Caco-2 (cell line): Measurements from ENCODE around the gene TFAP2A. TPM values are rescaled to one million over a fixed set of nuclear protein-coding genes. Genes with fewer than 3 reads are reported as not detected.

Experiments
- BruUV-seq: library from RNA; stranded (reverse); fragments of 400-500 nt; replicated peaks from 2 replicates; lab custom pipeline; 2021; lab: Mats Ljungman, UMichigan
- CTCF ChIA-PET: fragments of 300-600 bp; sonication (Branson Sonifier 250); formaldehyde crosslinking; loops from one replicate; lab custom pipeline; 2022; ENCODE audit warnings: antibody characterized with exemption; lab: Charles Lee
- POLR2A ChIA-PET: fragments of 300-600 bp; sonication (Branson Sonifier 250); formaldehyde crosslinking; loops from one replicate; lab custom pipeline; 2022; ENCODE audit warnings: antibody characterized with exemption; lab: Charles Lee
- DNase-seq, 2 experiments: peaks; one replicate each; pipeline versions ENCODE4 v3.0.0 to v3.0.0-alpha.2; 2020 to 2022
- H3K27me3 ChIP-seq: replicated peaks from 2 replicates; pipeline ENCODE4 v1.6.0; 2011; ENCODE audit warnings: low read length; ENCODE audit not compliant: control insufficient read depth, insufficient read depth
- H3K36me3 ChIP-seq: 2 replicates; pipeline ENCODE4 v1.5.1; 2011; ENCODE audit warnings: low read length; ENCODE audit not compliant: control insufficient read depth, insufficient read depth
- H3K4me1 ChIP-seq: fragments of 250-450 bp; sonication (Bioruptor Pico); 2 replicates; pipeline ENCODE4 v1.5.1; 2020; ENCODE audit warnings: mild to moderate bottlenecking
- H3K4me3 ChIP-seq: 2 replicates; pipeline ENCODE4 v1.5.1; 2011; ENCODE audit warnings: low read depth, mild to moderate bottlenecking, control low read depth, low read length
- H3K9me3 ChIP-seq: fragments of 250-450 bp; sonication (Bioruptor Pico); 2 replicates; pipeline ENCODE4 v1.5.1; 2020; ENCODE audit warnings: mild to moderate bottlenecking, moderate library complexity
- H3K27ac Mint-ChIP-seq: one replicate; pipeline ENCODE4 v1.8.0; 2022; ENCODE audit warnings: mixed read lengths; ENCODE audit not compliant: unreplicated experiment
- H3K27me3 Mint-ChIP-seq: one replicate; pipeline ENCODE4 v1.8.0; 2022; ENCODE audit warnings: mixed read lengths; ENCODE audit not compliant: insufficient read depth, unreplicated experiment
- H3K36me3 Mint-ChIP-seq: one replicate; pipeline ENCODE4 v1.8.0; 2022; ENCODE audit warnings: mild to moderate bottlenecking, mixed read lengths; ENCODE audit not compliant: insufficient read depth, unreplicated experiment
- H3K4me1 Mint-ChIP-seq: one replicate; pipeline ENCODE4 v1.8.0; 2022; ENCODE audit warnings: low read depth, mixed read lengths; ENCODE audit not compliant: unreplicated experiment
- H3K4me3 Mint-ChIP-seq: one replicate; pipeline ENCODE4 v1.8.0; 2022; ENCODE audit warnings: mild to moderate bottlenecking, moderate library complexity, mixed read lengths; ENCODE audit not compliant: unreplicated experiment
- H3K9me3 Mint-ChIP-seq: one replicate; pipeline ENCODE4 v1.8.0; 2022; ENCODE audit warnings: mixed read lengths; ENCODE audit not compliant: unreplicated experiment
- CTCF ChIP-seq, 2 experiments: fragments of 200-600 bp in 1 of 2; IDR thresholded peaks; 1 replicate in 1 of 2; 2 replicates in 1 of 2; pipeline versions ENCODE4 v1.5.1 to v1.8.0; 2011 to 2022; ENCODE audit warnings: antibody characterized with exemption in 1 of 2, control low read depth in 1 of 2, inconsistent platforms in 1 of 2, low read depth in 1 of 2, low read length in 1 of 2, mild to moderate bottlenecking in 1 of 2, moderate library complexity in 1 of 2; ENCODE audit not compliant: insufficient read depth in 1 of 2, severe bottlenecking in 1 of 2, unreplicated experiment in 1 of 2
- intact Hi-C: fragments of 100-400 bp; cut with micrococcal nuclease; formaldehyde crosslinking; loops from one replicate; pipeline ENCODE4 v1.10.0; 2022; ENCODE audit not compliant: unreplicated experiment
- total RNA-seq: library from RNA; stranded (reverse); gene quantifications from 2 replicates; pipeline ENCODE4 v1.2.3, GENCODE V29; 2022

The TFAP2A gene
- total RNA-seq, 1 experiment from 2014 or later = 6.3 TPM

- Mint-ChIP-seq H3K27ac (no peak overlapping the region), H3K27me3 (no peaks in the 10 kb centered on the region), H3K9me3 (peaks cover 18% of the 10 kb centered on the region), H3K4me1 (peaks cover 20% of the 10 kb centered on the region), H3K36me3 (peaks cover 18% of the 10 kb centered on the region), H3K4me3 (no peak overlapping the region)
- no peak for DNase-seq
- H3K27me3 ChIP-seq = no peaks in the 10 kb centered on the region
- ChIA-PET POLR2A (no interaction called here), CTCF (no interaction called here)
- H3K36me3 ChIP-seq = no peaks in the 10 kb centered on the region
- H3K9me3 ChIP-seq = peaks cover 11% of the 10 kb centered on the region; the same call in 1 of the 2 replicates
- BruUV-seq = no TSS peak
- no peak for TF ChIP-seq CTCF (IDR thresholded peaks at IDR 0.05; ENCODE audit: insufficient read depth in 1 of 2, low read depth in 1 of 2, low read length in 1 of 2, severe bottlenecking in 1 of 2, unreplicated experiment in 1 of 2)
- no peak overlapping the region for H3K4me3 ChIP-seq
- intact Hi-C loops = no loop called here
- peaks cover 30% of the 10 kb centered on the region for H3K4me1 ChIP-seq
These were observed 23.0 kb upstream of the TFAP2A start for GRCh38 chr6:10437891-10438290.

GRCh38 chr6:10434235-10434634 is 19.4 kb upstream of the TFAP2A start:
- CTCF ChIA-PET = interaction anchor here (1.1 kb wide), 1 partner anchor 10 kb away, joined by 3 read pairs; no protein-coding TSS in a partner anchor
- Mint-ChIP-seq H3K36me3 (peaks cover 6% of the 10 kb centered on the region), H3K4me1 (peaks cover 17% of the 10 kb centered on the region), H3K4me3 (no peak overlapping the region), H3K9me3 (peaks cover 11% of the 10 kb centered on the region), H3K27ac (no peak overlapping the region), H3K27me3 (no peaks in the 10 kb centered on the region)
- no TSS peak for BruUV-seq
- Histone ChIP-seq H3K27me3 (no peaks in the 10 kb centered on the region), H3K36me3 (no peaks in the 10 kb centered on the region), H3K4me1 (peaks cover 9% of the 10 kb centered on the region; the same call in 1 of the 2 replicates), H3K4me3 (no peak overlapping the region), H3K9me3 (no peaks in the 10 kb centered on the region)
- no peak for TF ChIP-seq CTCF (IDR thresholded peaks at IDR 0.05; ENCODE audit: insufficient read depth in 1 of 2, low read depth in 1 of 2, low read length in 1 of 2, severe bottlenecking in 1 of 2, unreplicated experiment in 1 of 2)
- intact Hi-C loops = loop anchor here (2.0 kb wide), 1 partner anchor 1183 kb away; no protein-coding TSS in a partner anchor
- DNase-seq = no peak
- POLR2A ChIA-PET = no interaction called here

- intact Hi-C loops = no loop called here
- POLR2A ChIA-PET = no interaction called here
- H3K27me3 ChIP-seq = no peaks in the 10 kb centered on the region
- H3K4me1 Mint-ChIP-seq = peaks cover 17% of the 10 kb centered on the region
- no TSS peak for BruUV-seq
- H3K36me3 Mint-ChIP-seq = peaks cover 6% of the 10 kb centered on the region
- CTCF ChIA-PET = no interaction called here
- H3K4me3 ChIP-seq = no peak overlapping the region
- H3K4me1 ChIP-seq = peaks cover 9% of the 10 kb centered on the region; the same call in 1 of the 2 replicates
- peaks cover 11% of the 10 kb centered on the region for H3K9me3 Mint-ChIP-seq
- H3K4me3 Mint-ChIP-seq = no peak overlapping the region
- H3K36me3 ChIP-seq = no peaks in the 10 kb centered on the region
- H3K27me3 Mint-ChIP-seq = no peaks in the 10 kb centered on the region
- no peak for DNase-seq
- H3K9me3 ChIP-seq = no peaks in the 10 kb centered on the region
- H3K27ac Mint-ChIP-seq = no peak overlapping the region
- no peak for TF ChIP-seq CTCF (IDR thresholded peaks at IDR 0.05; ENCODE audit: insufficient read depth in 1 of 2, low read depth in 1 of 2, low read length in 1 of 2, severe bottlenecking in 1 of 2, unreplicated experiment in 1 of 2)
These were observed 18.4 kb upstream of the TFAP2A start for GRCh38 chr6:10433322-10433721.
